Measurements from ENCODE around the gene SSRP1.
A peak's percentile ranks its signal among the peaks of the same experiment; 100 is the strongest.
"Not testable (repeated sequence)": the region's sequence is repeated elsewhere in the genome, so short reads cannot be mapped to it uniquely, and the experiment has no call there.

The SSRP1 gene

DNA sequence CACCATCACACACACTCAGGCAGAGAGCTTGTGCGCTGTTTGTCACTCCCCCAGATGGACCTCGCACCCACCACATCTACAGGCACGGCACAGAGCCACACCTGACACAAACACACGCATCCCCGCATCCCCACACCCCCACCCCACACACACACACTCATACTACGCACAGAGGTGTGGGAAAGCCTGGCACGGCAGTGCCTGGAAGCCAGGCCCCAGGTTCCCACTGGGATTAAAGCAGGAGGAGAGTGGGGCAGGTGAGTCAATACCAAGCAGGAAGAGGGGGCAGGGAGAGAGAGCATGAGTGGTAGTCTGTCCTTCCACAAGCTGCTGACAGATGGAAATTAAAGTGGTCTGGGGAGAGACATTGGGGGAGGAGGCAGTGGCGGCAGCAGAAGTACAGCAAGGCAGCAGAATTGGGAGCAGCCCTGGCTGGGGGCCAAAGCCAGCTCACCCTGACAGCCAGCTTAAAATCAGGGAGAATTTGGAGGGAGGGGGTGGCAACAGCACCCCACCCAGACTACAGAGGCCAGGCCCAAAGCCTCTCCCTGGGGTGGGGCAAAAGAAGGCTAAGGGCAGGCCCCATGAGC, 31.6 kb downstream of the SSRP1 start:
- DNase-seq (ENCODE audit: insufficient read length, low spot score) (no peak), FAIRE-seq (no peak)

DNA sequence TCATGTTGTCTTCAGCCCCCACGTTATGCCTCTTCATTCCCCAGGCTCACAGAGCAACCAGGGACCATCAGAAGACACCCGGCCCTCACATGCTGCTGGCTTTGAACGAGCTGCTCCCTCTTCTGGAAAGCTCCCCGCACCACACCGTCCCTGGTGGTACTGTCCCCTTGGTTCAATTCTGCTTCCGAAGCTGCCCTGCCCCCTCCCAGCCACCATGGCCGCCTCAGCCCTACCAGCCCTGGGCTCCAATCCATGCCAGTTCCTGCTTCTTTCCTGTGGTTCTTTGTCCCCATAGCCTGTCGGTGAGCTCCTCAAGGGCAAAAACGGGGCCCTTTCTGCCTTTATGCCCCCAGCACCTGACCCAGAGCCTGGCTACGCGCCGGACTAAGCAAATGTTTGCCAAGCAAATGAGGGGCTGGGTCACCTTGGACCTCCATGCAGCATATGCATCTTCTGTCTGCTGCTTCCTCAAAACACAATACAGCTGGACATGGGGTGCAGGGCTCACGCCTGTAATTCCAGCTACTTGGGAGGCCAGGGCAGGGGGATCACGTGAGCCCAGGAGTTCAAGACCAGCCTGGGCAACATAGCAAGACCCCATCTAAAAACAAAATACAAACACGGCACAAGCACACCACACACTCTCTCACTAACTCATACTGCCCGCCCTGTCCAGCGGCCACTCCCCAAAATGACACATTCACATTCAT, 32.3 kb downstream of the SSRP1 start:
- FAIRE-seq (peak; percentile 40), DNase-seq (ENCODE audit: insufficient read length, low spot score) (no peak)

DNA sequence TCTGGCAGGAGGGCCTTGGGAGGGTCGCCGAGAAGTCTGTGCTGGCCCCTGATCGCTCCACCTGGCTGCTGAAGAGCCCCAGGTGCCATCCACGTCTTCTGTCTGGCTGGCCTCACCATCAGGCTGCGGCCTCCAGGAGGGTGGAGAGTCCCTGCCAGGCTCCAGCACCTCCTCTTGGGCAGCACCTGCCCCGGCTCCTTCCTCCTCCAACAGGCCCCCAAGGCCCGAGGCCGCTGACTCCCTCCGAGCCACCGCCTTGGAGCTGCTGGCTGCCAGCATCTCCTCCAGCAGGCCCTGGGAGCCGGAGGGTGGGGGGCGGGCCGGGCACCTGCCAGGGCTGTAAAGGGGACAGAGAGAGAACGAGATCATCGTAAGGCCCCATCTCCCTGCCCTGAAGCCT, 33.2 kb downstream of the SSRP1 start:
- FAIRE-seq (no peak), DNase-seq (ENCODE audit: insufficient read length, low spot score) (no peak)

DNA sequence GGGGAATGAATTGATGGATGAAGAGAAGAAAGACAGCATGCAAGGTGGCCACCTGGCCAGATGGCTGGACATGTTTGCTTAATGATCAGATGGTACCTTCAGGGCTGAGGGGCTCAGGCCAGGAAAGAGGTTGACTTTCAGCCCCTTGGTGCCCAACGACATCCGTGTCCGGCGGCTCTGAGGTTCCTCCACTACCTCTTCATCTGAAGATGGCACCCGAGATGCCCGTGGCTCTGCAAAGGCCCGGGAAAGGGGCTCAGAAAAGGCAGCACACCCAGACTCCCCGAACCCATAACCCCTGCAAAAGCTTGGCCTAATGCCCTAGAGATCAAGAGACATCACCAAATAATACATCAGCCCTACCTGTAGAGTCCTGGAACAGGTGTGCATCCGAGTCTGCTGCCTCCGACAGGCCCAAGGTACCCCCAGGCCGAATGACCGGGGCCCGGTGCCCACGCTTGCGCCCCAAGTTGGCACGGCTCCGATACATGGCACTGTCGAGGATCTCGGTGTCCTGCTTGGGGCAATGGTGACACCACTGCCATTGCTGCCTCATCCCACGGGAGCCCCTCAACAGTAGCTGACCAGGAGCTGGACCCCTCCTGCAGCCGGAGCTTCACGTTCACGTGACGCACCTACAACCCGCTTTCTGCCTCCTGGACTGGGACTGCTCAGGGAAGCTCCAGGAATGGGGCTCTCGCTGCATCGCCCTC, 33.8 kb downstream of the SSRP1 start:
- no peak for DNase-seq (ENCODE audit: insufficient read length, low spot score)
- FAIRE-seq = no peak

DNA sequence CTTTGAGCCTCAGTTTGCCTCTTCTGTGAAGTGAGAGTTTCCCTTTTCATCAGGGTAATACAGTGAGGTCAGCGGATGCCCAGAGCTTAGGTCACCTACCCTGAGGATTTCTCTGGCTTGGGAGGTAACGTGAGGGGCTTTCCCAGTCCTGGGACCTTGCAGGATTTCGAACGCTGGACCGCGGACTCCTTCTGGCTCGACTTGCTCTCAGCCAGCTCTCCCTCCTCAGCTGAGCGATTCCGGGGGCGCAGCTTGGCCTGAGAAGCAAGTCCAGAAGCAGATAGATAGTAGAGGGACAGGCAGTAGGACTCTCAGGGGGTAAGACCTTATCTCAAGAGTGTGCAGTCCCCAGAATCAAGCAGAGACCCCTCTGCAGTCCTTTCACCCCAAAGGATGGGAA, 34.9 kb downstream of the SSRP1 start:
- FAIRE-seq (no peak), DNase-seq (ENCODE audit: insufficient read length, low spot score) (no peak)

DNA sequence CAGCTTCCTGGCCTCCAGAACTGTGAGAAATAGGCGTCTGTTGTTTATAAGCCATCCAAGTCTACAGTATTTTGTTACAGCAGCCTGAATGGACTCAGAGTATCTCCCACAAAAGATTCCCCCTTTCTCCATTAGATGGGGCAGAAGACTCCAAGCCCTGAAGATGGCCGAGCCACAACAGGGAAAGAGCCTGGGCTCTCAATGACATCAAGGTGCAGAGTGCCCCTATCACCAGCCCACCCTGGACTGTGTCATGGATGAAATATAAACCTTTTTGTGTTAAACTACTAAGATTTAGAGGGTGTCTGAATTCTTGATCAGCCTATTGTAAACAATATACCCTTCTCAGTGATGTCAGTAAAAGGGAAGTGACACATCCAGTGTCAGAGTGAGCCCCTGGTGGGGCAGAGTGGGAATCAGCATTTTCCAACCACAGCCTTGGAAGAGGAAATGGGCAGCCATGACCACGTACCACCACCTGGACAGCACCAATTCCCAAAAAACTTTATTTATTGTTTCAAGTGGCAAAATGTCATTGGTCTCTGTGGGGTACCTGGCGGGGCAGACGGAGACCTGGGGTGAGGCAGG, 36.4 kb downstream of the SSRP1 start:
- FAIRE-seq (no peak), DNase-seq (ENCODE audit: insufficient read length, low spot score) (no peak)

DNA sequence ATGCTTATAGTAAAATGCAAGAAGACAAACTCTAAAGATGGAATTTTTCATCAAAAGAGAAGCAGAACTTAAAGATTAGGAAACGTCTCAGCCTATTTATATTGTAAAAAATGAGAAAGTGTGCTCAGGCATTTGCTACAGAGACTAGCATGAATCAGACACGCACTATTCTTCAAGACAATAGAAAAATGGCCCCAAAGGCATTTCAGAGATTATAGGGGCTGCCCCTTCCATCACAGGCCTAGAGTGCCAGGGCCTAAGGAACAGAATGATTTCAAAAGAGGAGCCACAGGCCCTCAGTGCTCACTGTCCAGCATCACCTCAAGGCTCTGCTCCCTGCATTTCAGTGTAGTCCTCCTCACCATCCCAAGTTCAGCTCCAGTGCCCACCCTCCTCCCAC, 38.5 kb downstream of the SSRP1 start:
- FAIRE-seq (no peak), DNase-seq (ENCODE audit: insufficient read length, low spot score) (no peak)

DNA sequence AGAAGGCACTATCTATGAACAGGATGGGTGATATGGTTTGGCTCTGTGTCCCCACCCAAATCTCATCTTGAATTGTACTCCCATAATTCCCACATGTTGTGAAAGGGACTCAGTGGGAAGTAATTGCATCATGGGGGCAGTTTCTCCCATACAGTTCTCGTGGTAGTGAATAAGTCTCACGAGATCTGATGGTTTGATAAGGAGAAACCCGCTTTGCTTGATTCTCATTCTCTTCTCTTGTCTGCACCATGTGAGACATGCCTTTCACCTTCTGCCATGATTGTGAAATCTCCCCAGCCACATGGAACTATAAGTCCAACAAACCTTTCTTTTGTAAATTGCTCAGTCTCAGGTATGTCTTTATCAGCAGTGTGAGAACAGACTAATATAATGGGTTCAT, 39.5 kb downstream of the SSRP1 start:
- not testable (repeated sequence) for DNase-seq (ENCODE audit: insufficient read length, low spot score); FAIRE-seq

DNA sequence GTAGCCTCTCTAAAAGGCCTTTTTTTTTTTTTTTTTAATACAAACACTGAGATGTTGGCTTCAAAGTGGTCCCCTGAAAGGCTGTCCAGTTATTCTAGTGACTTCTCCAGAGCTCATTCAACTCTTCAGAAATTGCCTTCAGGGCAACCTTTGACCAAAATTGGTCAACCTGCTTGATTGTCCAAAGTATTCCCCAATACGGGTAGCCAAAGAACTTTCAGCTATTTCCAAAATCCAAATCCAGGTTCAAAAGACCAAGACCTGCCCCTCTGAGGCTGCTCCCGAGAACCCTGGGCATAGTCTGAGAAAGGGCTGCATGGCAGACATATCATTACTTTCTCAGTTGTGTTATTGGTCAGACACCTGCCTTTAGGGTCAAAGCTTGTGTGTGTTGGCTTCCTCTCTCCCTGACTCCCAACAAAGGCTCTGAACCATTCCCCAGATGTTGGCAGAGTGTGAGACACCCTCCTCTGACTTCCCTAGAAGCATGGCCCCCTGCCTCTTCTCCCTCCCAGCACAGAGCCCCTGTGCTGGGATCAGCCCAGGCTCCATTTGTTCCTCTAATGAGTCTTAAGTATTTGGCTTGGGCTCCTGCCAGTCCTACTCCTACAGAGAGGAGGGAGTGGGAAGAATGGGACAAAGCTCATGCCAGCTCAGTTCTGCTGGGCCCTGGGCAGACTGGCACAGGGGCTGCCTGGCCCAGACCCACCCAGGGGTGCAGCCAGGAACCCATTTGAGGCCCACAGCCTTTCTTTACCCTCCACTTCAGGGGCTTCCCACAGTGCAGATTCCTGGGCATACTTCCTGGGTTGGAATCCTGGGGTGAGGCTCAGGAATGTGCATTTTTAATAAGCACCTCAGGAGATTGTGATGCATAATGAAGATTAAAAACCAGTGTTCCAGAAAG, 41.2 kb downstream of the SSRP1 start:
- no peak for DNase-seq (ENCODE audit: insufficient read length, low spot score)

DNA sequence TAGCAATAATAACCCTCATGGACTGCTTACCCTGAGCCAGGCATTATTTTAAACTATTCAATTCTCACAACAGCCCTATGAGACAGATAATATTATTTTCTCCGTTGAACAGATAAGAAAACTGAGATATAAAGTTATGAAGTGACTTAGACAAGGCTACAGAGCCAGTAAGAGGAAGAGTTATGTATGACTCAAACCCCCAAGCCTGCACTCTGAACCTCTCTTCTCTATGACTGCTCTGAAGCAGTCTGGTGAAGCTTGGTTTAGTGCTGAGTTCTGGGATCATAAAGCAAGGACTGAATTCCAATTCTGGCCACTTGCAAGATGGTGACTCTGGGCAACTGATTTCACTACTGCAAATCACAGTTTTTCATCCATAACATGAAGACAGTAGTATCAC, 45.4 kb downstream of the SSRP1 start:
- no peak for FAIRE-seq
- DNase-seq (ENCODE audit: insufficient read length, low spot score) = no peak

More for the DNA sequence above, 41.2 kb downstream of the SSRP1 start:
- FAIRE-seq = no peak

DNA sequence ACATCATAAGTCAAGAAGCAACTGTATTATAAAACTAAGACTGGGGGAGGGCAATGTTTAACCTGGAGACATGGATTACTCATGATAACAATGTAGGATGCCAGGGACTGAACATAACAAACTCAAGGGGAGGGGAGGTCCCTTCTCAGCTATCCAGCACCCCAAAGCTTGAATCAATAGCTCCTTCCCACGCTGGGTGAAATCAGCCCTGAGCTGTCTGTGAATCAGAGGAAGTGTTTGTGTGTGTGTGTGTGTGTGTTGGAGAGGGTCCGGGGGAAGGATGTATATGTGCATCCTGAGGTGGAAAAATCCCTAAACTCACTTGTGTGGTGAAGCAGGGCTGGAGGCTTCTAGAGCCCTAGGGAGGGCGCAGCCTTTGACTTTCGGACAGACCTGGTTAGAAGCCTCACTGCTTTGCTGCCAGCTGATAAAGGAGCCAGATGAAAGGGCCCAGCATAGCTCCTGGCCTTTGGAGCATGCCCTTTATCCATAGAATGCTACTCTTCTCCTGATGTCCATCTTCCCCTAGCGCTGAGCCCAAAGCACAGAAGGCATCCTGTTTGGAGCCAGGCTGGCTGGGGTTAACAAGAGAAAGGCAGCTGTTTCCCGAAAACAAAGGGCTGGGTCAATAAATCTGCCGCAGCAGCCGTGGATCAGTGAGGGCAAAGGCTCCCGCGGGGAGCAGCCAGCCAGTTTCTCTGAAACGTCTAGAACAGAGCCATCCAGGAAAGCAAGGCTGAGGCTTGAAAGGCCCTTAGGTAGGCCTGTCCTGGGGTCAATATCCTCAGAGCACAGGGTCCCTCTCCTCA, 46.7 kb downstream of the SSRP1 start:
- DNase-seq (ENCODE audit: insufficient read length, low spot score) (no peak), FAIRE-seq (no peak)

DNA sequence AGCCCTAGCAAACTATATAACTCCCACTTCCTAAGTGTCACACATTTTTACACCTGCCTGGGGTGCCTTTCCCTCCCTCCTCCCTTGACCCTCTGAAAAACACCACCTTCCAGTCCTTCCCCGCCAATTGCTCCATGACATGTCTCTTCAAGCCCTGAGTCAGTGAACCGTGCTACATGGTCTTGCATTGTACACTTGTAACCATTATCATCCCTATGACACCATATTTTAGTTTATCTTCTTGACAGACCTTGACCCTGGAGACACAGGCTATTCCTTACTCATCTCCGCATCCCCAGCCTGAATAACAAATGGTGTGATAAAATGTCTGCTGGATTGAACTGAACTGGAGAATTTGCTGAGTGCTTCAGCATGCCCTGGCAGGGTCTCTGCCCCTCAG, 47.8 kb downstream of the SSRP1 start:
- no peak for DNase-seq (ENCODE audit: insufficient read length, low spot score)
- no peak for FAIRE-seq

DNA sequence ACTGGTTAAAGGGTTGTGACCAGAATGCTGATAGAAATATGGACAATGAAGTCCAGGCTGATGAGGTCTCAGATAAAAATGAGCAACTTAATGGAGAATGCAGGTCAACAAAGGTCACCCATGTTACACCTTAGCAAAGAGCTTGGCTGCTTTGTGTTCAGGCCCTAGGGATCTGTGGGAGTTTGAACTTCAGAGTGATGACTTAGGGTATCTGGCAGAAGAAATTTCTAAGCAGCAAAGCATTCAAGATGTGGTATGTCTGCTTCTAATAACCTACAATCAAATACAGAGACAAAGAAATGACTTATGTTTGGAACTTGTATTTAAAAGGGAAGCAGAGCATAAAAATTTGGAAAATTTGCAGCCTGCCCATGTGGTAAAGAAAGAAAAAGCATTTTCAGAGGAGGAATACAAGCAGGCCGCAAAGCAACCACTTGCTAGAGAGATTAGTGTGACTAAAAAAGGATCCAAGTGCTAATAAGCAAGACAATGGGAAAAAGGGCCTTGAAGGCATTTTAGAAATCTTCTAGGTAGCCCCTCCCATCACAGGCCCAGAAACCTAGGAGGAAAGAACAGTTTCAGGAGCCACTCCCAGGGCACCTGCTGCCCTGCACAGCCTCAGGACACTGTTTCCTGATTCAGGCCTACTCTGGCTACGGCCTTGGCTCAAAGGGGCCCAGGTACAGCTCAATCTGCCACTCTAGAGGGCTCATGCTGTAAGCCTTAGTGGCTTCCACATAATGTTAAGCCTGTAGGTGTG, 52.3 kb downstream of the SSRP1 start:
- DNase-seq (ENCODE audit: insufficient read length, low spot score) (no peak), FAIRE-seq (no peak)

DNA sequence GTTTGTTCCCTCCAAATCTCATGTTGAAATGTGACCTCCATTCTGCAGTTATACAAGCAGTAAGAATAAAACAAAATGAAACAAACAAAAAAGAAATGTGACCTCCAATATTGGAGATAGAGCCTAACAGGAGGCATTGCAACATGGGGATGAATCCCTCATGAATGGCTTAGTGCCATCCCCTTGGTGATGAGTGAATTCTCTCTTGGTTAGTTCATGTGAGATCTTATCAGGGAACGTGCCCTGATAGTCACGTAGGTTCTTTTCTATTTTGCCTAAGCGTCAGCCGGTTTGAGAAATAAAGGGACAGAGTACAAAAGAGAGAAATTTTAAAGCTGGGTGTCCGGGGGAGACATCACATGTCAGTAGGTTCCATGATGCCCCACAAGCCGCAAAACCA, 54.1 kb downstream of the SSRP1 start:
- FAIRE-seq; DNase-seq (ENCODE audit: insufficient read length, low spot score): not testable (repeated sequence)

DNA sequence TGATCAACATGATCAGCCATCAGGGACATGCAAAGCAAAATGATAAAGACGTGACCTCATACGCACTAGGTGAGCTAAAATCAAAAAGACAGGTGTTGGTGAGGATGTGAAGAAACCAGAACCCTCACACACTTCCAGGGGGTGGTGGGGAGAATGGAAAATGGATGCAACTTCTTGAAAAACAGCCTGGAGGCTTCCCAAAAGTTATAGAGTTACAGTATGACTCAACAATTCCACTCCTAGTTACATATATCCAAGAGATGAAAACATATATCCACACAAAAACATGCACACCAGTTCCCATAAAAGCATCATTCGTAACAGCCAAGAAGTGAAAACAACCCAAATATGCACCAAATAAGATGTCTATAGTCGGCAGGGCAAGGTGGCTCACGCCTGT, 56.6 kb downstream of the SSRP1 start:
- DNase-seq (ENCODE audit: insufficient read length, low spot score) (no peak), FAIRE-seq (no peak)

DNA sequence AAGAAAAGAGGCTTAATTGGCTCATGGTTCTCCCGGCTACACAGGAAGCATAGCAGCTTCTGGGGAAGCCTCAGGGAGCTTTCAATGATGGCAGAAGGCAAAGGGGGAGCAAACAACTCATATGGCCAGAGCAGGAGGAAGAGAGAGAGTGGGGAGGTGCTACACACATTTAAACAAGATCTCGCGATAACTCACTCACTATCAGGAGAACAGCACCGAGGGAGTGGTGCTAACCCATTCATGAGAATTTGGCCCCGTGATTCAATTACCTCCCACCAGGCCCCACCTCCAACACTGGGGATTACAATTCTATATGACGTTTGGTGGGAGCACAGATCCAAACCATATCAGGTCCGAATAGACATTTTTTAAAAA, 57.0 kb downstream of the SSRP1 start:
- FAIRE-seq (no peak), DNase-seq (ENCODE audit: insufficient read length, low spot score) (no peak)

DNA sequence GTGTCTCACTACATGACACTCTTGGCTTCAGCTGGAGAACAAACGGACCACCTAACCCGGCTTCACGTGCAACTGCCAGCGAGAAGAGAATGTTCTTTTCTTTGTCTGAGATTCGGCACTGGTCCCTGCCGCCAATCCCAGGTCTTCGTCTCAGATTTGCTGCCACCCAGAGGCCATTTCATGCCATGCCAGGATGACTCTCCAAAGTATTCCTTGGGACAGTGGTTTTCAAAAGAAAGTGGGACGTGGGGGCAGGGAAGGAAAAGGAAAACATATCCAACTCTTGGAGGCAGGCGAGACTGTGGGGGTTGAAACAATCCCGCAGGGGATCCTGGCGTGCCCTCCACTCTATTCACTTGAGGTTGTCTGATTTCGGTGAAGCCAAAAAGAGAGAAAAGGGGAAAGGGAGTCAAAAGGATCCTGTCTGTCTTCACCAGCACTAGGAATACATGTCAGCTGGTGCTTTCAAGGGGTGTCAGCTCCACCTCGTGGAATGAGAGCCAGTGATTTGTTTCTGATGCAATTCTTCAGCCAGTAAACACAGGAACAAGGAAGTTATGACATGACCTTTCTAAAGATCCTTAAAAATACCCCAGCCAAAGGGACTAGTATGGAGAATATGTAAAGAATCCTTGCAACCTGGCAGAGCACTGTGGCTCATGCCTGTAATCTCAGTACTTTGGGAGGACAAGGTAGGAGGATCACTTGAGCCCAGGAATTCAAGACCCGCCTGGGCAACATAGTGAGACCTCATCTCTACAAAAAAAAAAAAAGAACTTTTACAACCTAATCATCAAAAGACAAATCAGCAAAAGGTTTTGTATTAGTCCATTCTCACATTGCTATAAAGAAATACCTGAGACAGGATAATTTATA, 57.6 kb downstream of the SSRP1 start:
- DNase-seq (ENCODE audit: insufficient read length, low spot score) = peak; percentile 71
- FAIRE-seq = peak; percentile 20

DNA sequence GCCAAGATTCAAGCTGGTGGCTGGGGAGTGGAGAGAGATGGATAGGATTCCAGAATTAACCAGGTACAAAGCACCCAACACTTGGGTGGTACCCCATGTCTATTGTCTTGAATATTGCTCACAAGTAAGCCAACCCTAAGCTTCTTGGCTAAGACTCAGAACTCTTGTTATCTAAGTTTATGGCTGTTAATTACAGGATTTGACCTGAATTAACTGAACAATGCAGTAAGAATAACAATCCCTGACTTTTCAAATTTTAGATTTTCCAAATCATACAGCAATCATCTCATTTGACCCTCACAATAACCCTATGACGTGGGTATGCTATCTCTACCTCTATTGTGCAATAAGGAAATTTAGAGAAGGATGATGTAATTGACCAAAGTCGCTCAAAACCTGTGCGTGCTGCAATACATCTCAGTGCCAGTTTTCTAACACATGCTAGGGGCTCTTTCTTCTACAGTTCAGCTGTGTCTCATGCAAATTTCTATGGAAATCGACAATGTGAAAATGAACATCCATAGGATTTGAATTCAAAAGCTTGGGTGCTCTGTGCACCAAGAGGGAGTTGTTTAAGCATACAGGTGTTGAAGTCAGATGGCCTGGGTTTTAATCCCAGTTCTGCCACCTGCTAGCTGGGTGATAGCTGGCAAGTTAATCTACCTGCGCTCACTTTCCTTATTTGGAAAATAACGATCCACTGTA, 58.6 kb downstream of the SSRP1 start:
- DNase-seq (ENCODE audit: insufficient read length, low spot score) = no peak
- no peak for FAIRE-seq

Data from HTR-8/SVneo (cell line).